HPDE6-E6E7 (cell line): ENCODE measurements around the gene ASGR2.
"Not testable (repeated sequence)": the region's sequence is repeated elsewhere in the genome, so short reads cannot be mapped to it uniquely, and the experiment has no call there.

Experiments
- DNase-seq: peaks from one replicate; pipeline ENCODE4 v3.0.0; 2011; ENCODE audit warnings: missing footprints; ENCODE audit errors: extremely low spot score

Gene ASGR2

DNA sequence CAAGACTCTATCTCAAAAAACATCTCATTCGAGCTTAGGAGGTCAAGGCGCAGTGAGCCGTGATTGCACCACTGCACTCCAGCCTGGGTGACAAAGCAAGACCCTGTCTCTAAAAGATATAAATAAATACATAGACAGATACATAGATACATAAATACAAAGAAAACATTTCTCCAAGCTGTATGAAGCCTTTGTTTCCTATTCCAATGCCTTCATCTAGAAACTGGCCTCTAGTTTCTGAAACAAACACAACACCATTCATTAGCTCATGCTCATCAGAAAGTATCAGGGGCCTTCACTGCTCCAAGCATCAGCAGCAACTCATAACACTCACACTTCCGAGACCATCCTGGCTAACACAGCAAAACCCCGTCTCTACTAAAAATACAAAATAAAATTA lies 10.3 kb upstream of the ASGR2 start:
- no peak for DNase-seq

DNA sequence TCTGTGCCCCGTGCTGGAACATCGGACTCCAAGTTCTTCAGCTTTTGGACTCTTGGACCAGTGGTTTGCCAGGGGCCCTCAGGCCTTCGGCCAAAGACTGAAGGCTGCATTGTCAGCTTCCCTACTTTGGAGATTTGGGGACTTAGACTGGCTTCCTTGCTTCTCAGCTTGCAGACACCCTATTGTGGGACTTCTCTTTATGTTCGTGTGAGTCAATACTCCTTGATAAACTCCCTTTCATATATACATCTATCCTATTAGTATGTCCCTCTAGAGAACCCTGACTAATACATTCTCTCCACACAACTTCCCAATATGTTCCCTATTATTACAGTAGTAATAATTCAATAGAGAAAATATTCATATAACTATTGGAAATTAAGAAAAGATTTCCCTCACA lies 9.2 kb upstream of the ASGR2 start:
- no peak for DNase-seq

DNA sequence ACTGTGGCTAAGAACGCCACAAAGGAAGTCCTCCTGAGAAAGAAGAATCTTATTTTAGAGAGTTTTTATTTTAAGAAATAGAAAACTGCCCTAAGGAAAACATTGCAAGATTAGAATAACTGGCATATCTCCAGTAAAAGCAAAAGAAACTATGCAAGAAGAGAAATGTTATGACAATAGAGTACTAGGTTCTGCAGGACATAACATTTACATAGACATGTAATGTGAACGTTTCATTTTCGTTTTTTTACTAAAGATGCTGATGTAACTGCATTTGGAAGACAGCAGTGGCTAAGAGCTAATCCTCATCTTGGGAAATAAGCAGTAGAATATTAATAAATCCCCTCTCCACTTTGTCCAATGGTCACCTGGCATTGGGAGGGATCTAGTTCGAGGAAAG lies 7.8 kb upstream of the ASGR2 start:
- no peak for DNase-seq

DNA sequence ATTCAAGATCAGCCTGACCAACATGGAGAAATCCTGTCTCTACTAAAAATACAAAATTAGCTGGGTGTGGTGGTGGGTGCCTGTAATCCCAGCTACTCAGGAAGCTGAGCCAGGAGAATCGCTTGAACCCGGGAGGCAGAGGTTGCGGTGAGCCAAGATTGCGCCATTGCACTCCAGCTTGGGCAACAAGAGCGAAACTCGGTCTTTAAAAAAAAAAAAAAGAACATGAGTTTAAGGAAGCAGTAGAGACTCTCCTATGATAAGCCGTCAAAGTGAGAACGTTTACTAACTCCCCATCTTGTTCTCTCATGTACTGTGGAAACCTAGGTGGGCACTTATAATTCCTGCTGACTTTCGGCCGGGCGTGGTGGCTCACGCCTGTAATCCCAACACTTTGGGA lies 6.0 kb upstream of the ASGR2 start:
- DNase-seq, result not testable (repeated sequence)

DNA sequence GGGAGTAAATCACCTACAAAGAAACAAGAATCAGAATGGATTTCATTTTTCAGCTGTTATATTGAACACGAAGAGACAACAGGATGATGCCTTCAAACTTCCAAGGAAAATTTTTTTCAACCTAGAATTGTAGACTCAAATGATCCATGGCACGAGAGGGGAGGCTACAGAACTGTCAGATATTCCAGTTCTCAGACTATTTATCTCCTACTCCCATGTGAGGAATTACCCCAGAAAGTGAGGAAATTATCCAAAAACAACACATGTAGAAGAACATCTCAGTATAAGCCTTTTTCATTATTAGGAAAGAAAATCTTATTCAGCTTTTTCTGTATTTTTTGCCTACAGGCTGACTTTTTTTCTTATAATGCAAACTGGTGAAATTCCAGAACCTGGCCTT lies 5.5 kb upstream of the ASGR2 start:
- DNase-seq, result no peak

DNA sequence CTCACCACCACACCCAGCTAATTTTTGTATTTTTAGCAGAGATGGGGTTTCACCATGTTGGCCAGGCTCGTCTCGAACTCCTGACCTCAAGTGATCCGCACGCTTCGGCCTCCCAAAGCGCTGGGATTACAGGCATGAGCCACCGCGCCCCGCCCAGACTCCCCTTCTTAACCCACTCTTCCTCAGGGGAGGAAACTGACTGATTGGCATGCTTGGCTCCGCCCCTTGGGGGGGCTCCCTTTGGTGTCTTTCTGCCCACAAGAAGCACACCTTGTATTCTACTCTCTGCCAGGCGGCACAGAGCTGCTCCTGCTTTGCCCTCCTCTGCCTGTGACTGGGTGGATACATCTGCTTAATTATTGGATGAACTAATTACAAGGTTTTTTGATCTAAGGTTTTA lies 4.7 kb upstream of the ASGR2 start:
- DNase-seq, result no peak

DNA sequence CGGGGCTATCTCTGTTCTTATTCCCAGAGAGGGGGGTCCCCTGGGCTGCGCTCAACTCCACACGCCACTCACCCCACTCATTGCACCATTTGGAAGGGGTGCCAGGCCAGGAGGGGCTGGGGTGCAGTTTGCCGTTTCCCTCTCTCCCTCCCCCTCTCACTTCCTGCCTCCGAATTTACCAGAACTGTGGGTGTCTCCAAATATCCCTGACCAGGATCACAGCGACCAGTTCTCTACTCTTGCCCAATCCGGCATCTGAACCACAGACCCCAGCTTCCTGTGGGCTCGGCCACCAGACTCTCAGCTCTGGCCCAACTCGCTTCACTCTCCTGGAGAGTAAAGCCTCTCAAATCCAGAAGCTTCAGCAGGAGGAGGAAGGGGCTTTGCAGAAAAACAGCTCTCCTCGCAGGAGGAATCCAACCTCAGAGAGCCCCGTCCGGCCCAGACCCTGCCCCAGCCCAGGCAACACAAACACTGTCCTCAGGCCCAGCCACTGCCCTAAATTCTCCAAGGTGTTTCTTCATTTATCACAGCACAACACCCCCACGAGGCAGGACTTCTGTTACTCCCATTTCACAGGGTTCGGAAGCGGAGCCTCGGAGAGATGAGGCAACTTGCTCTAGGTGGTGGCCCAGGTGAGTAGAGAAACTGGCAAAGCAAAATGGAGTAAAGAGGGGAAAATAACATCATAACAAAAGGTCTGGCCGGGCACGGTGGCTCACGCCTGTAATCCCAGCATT lies 423 bp upstream of the ASGR2 start:
- no peak for DNase-seq

DNA sequence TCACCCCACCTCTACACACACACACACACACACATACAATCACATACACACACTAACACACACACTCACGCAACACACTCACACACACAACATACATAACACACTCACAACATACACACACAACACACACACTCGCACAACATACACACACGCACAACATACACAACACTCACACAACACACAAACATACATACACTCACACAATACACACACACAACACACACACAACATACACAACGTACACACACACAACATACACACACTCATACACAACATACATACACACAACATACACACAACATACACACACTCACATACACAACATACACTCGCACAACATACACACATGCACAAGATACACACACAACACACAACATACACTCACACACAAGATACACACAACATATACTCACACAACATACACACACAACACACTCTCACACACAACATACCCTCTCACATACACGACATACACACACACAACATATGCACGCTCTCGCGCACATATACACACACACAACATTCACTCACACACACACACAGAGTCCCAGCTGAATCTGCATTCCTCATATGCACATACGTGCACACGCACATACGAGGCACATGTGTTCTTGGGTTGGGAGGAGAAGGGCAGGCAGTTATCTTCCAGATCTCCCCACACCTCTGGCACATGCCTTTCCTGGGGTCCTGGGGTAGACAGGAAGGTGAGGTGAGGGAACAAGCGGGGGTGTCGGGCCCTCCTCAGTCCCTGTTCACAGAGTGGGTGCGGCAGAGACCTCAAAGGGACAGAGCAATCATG lies 1.1 kb downstream of the ASGR2 start:
- DNase-seq, result no peak

DNA sequence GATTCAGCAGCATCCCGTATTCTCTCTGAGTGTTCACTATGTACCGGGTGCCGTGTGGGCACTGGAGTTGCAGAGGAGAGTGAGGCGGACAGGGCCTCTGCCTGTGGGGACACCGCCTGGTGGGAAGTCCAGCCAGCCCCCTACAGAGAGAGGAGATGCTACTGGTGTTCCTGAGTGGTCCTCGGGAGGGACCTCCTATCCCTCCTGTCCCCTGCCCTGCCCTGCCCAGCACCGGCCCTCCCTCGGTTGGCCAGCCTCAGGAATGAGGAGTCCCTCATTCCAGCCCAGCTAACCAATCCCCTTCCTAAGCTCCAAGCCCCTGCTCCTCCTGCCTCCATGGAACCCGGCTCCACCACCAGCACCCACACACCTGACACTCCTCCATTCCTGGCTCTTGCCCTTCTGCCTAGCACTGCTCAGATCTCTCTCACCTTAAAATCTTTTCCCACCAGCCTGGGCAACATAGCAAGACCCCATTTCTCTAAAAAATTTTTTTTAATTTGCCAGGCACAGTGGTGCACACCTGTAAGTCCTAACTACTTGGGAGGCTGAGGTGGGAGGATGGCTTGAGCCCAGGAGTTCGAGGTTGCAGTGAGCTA lies 2.0 kb downstream of the ASGR2 start:
- no peak for DNase-seq

DNA sequence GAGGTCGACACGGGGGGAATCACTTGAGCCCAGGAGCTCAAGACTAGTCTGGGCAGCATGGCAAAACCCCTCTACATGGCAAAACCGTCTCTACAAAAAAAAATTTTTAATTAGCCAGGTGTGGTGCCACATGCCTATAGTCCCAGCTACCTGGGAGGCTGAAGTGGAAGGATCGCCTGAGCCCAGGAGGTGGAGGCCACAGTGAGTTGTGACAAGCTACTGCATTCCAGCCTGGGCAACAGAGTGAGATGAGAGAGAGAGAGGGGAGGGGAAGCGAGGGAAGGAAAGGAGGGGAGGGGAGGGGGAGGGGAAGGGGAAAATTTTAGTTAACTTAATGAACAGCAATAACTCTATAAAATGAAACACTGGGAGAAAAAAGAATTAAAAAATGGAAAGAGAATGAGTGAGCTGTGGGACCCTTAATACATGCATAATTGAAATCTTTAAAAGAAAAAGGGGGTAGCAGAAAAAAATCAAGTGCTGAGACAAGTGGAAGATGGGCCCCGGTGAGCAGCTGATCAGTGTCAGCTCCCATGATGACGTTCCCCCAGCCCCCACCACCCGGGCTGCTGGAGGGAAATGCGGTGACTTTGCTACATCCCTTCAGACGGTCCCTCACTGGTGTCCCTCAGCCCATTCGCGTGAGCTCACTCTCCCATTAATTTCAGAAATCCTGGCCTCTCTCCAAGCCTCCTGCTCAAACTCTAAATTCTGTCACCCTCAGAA lies 2.7 kb downstream of the ASGR2 start:
- no peak for DNase-seq

DNA sequence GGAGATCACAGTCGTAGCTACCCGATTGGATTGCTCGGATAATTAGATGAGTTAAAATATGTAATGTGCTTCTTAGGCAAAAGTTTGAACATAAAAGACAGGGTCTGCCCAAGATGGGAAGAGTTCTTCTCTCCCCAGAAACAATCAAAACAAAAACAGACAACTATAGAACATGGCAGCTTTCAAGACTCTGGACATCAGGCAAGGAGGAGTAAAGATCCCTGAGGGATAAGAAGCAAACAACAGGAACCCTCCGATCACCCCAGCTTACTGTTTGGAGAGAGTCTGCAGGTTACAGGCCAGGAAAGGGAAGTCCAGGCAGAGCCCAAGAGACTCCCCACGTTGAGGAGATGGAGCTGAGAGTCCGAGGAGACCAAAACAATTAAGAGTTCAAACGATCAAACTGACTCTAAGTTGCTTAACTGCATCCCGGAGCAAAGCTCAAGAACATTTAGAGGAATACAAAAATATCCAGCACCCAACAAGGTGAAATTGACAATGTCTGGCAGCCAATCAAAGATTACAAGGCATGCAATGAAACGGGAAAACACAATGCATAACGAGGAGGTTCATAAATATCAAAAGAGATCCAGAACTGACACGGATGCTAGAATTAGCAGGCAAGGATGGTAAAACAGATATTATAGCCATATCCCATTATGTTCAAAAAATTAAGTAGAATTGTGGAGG lies 3.9 kb downstream of the ASGR2 start:
- no peak for DNase-seq

DNA sequence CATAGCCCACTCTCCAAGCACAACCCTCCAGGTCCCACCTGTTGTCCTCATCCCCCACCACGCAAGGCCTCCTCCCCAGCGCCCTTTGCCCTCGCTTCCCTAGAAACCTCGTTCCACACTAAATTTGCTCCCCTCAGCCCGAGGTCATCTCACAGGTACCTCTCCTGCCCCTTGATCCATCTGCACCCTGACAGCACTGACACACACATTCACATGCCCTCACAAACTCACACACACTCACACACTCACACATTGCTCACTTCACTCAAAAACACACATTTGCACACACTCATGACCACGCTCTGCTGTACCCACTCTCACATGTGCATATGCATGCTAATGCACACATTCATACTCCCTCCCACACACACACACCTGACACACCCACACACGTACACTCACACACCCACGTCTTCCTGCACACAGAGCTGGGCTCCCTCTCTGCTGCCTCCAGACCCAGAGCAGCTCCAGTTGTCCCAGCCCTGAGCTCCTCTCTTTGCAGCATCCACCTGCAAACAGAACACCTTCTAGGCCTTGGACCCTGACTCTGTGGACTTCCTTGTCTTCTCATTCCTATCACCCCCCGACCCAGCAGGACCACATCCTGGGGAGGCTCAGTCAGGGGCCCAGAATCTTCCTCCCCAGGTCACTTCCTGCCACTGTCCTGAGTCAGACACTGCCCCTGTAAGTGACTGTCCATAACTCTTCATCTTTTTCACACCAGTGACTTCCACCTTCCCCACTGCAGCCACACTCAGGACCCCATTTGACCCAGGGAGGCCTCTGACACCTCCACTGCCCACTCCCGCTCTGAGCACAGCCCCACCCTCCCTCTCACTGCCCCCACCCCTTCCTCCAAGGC lies 4.9 kb downstream of the ASGR2 start:
- no peak for DNase-seq

DNA sequence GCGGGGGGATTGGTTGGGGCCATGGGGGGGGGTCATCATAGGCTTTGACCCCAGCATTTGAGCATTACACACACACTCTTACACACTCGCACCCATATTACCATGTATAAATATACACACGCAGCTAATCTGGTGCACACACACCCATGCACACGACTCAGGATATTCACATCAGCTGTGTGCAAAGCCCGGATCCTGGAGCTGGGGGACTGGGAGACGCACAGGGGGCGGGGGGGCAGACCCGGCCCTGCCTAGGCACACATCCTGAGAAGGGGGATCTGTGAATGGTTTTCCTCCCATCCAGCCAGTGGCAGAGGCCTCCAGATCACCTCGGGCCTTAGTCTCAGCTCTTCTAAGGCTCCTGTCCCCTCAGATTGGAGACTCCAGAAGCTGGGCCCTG lies 5.6 kb downstream of the ASGR2 start:
- DNase-seq, result no peak

DNA sequence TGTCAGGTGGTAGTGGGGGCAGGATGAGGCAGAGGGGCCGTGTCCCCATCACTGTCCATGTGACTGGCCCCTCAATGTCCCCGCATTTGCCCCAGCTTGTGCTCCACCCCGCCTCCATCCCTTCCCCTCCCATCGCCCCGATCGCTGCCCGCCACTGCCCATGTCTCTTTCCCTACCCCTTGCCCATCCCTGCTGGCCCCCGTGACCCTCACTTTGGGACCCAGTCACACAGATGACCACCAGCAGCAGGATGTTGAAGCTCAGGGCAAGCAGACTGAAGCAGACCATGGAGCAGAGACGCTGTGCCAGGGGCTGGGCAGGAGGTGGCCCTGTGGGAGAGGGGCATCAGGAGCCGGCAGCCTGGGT lies 6.1 kb downstream of the ASGR2 start:
- DNase-seq, result no peak

DNA sequence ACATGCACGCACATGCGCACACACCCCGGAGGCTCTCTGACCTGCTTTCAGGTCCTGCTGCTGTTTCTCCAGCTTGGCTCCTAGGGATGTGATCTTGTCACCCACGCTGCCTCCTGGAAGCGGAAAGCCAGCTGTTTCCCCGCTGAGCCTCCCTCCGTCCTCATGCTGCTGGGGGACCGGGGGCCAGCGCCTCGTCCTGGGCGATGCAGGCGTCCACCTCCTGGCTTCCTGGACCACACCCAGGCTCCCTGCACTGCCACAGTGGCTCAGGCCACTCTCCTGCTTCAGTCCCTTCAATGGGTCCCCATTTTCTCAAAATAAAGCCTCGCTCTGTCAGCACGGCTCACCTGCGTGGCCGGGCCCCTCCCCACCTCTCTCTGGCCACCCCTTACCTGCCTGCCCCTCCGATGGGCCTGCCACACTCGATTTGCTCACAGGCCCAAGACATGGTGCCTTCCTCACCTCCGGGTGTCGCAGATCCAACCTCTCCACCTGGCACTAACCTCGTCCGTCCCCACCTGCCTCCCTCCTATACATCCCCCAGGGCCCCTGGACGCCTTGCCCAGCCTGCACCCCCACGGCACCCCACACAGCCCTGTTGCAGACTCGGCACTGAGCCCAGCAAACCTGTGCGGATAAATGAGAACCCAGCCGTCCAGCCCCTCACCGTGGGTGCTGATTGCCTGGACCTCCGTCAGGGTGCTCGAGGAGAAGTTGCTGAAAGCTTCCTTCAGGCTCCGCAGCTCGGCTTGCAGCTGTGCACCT lies 6.6 kb downstream of the ASGR2 start:
- no peak for DNase-seq

DNA sequence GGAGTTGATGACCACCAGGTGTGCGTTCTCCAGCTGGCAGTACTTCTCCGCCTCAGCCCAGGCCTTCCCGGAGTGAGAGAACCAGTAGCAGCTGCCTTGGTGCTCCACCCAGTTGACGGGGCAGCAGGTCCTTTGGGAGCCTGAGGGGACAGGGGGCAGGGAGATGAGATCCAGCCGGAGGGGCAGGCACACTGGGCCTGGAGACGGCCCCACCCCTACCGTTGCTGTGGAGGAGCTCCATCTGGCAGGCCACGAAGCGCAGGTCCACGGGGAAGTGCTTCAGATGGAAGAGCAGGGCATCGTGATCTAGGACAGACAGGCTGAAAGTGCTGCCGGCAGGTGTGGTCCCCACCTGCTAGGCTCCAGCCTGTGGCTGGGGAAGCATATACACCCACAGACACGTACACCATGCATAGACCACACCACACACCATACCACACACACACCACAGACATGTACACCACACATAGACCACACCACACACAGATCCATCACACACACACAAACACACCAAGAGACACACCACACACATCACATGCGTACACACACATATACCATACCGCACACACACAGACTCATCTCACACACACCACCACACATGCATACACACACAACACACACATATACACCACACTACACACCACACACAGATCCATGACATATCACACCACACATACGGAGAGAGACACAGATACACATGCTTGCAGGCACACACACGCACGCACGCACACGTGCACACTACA lies 7.4 kb downstream of the ASGR2 start:
- DNase-seq, result no peak

DNA sequence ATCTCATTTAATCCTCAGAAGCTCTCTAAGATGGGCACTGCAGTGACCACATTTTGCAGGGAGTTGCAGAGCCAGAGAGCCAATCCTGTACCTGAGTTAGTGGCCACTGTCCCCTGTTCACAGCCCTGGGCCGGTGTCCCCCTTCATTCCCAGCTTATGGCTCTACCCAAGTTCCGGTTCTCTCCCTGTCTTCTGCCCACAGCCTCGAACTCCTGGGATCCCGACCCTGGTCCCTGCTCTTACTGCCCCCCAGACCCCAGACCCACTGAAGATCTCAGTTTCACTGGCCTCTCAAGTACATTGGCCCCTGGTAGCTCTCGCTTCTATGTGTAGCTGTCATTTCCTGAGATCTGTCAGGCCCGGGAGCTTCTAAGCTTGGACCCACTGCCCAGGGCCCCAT lies 12.2 kb downstream of the ASGR2 start:
- DNase-seq, result no peak

DNA sequence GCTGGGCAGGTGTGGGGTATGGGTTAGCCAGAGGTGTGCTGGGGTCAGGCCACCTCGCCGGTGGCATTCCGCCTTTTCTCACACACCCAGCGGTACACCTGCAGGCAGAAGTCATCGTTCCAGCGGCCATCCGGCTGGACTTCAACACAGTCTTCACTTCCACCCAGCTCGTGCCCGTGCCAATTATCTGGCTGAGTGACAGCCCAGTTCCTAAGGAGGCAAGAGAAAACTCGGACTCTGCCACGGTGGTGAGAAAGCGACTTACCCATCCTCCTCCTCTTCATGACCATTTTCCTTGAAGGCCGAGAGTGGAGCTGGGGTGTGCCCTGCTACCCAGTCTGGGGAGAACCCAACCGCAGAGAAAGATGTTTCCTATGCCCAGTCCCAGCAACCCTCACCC lies 13.1 kb downstream of the ASGR2 start:
- DNase-seq, result no peak

DNA sequence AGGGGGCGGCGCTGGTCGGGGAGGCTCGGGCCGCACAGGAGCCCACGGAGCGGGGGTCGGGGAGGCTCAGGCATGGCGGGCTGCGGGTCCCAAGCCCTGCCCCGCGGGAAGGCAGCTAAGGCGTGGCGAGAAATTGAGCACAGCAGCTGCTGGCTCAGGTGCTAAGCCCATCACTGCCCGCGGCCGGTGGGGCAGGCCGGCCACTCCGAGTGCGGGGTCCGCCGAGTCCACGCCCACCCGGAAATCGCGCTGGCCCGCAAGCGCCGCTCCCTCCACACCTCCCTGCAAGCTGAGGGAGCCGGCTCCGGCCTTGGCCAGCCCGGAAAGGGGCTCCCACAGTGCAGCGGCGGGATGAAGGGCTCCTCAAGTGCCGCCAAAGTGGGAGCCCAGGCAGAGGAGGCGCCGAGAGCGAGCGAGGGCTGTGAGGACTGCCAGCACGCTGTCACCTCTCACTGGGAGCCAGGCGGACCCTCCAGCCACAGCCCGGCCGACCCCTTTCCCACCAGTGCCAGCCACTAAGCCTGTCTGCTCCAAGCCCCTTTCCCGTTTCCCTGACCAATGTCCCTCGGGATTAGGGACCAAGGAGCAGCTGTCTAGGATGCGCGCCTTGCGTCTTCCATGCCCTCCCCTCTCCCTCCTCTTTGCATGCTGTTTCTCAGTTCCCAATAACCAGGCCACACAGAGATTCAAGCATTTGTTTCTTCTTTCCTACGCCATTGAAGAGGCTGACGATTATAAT lies 13.8 kb downstream of the ASGR2 start:
- not testable (repeated sequence) for DNase-seq
